Measurements from ENCODE around the gene DAB2IP. TPM values are rescaled to one million over a fixed set of nuclear protein-coding genes. Genes with fewer than 3 reads are reported as not detected.

Gene DAB2IP
- total RNA-seq, 1 donor from 2014 or later = 24.3 TPM

DNA sequence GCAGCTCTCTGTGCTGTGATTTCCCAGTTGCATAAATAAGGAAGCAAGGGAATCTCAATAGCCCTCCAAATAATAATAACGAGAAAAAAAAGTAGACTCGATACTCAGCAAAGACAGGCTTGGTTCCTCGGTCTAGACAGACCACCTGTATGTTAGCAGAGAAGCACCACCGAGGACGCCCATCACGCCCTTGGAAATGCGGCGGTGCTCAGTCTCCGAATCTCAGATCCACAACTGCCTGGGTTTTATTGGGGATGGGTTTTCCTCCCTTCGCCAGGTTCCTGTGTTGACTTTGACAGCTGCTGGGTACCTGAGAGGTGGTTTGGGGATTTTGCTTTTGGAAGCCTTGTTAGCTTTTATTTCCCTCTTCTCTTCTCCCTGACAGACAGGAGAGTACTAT is 7.2 kb downstream of the DAB2IP start:
- H4K20me1 ChIP-seq (ENCODE audit: low read depth) = peaks cover 97% of the 10 kb centered on the region
- H3K4me3 Mint-ChIP-seq = no peak overlapping the region

DNA sequence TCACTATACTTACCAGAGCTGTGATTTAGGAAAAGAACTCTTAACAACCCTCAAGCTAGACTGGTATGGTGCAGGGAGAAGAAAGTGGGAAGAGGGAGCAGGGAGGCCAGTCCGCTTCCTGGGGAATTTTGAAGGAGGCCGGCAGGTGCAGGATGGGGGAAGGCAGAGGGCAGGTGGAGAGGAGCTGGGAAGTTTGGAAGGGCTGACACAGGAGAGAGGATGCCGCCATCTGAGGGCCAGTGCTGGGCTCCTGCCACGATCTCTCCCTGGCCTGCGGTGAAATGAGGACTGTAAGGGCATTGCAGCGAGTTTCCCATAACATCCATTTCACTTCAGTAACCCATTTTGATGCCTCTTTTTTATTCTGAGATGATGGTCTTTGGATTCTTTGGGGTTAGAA is 8.9 kb downstream of the DAB2IP start:
- Mint-ChIP-seq H3K27me3 (ENCODE audit: insufficient read depth, low read depth) (peaks cover 4% of the 10 kb centered on the region), H3K4me3 (no peak overlapping the region), H3K36me3 (peaks cover 16% of the 10 kb centered on the region), H3K4me1 (peaks cover 19% of the 10 kb centered on the region), H3K9me3 (no peaks in the 10 kb centered on the region), H3K27ac (no peak overlapping the region)
- Histone ChIP-seq H3K27ac (no peak overlapping the region), H3F3A (ENCODE audit: low read depth) (no peaks in the 10 kb centered on the region), H3K4me3 (no peak overlapping the region), H3K9ac (no peak overlapping the region), H3K4me2 (no peak overlapping the region), H3K4me1 (no peaks in the 10 kb centered on the region), H3K36me3 (no peaks in the 10 kb centered on the region), H3K27me3 (no peaks in the 10 kb centered on the region), H2AFZ (replicated peaks) (no peak overlapping the region), H3K9me3 (ENCODE audit: low read depth) (no peaks in the 10 kb centered on the region), H3K79me2 (ENCODE audit: low read depth) (peaks cover 66% of the 10 kb centered on the region), H4K20me1 (ENCODE audit: low read depth) (peaks cover 81% of the 10 kb centered on the region)
- DNase-seq (ENCODE audit: low spot score) = no peak
- TF ChIP-seq EZH2 (IDR thresholded peaks at IDR 0.05) (no peak), EZH2phosphoT487 (IDR thresholded peaks at IDR 0.05) (no peak)
- TF ChIP-seq, protein P1, sequence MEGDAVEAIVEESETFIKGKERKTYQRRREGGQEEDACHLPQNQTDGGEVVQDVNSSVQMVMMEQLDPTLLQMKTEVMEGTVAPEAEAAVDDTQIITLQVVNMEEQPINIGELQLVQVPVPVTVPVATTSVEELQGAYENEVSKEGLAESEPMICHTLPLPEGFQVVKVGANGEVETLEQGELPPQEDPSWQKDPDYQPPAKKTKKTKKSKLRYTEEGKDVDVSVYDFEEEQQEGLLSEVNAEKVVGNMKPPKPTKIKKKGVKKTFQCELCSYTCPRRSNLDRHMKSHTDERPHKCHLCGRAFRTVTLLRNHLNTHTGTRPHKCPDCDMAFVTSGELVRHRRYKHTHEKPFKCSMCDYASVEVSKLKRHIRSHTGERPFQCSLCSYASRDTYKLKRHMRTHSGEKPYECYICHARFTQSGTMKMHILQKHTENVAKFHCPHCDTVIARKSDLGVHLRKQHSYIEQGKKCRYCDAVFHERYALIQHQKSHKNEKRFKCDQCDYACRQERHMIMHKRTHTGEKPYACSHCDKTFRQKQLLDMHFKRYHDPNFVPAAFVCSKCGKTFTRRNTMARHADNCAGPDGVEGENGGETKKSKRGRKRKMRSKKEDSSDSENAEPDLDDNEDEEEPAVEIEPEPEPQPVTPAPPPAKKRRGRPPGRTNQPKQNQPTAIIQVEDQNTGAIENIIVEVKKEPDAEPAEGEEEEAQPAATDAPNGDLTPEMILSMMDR (IDR thresholded peaks at IDR 0.05) = no peak

More for the DNA sequence above, 7.2 kb downstream of the DAB2IP start:
- no peak overlapping the region for H3K4me3 ChIP-seq
- H3K4me1 ChIP-seq = no peaks in the 10 kb centered on the region
- H3K4me1 Mint-ChIP-seq = peaks cover 31% of the 10 kb centered on the region
- H3K4me2 ChIP-seq = no peak overlapping the region
- H3K79me2 ChIP-seq (ENCODE audit: low read depth) = peaks cover 72% of the 10 kb centered on the region
- H3K27ac Mint-ChIP-seq = peak overlapping the region; percentile 44
- no peaks in the 10 kb centered on the region for H3K9me3 ChIP-seq (ENCODE audit: low read depth)
- H2AFZ ChIP-seq (replicated peaks) = no peak overlapping the region
- no peak overlapping the region for H3K27ac ChIP-seq
- TF ChIP-seq EZH2 (IDR thresholded peaks at IDR 0.05) (no peak), EZH2phosphoT487 (IDR thresholded peaks at IDR 0.05) (no peak)
- TF ChIP-seq, protein P1 (IDR thresholded peaks at IDR 0.05) = no peak
- H3F3A ChIP-seq (ENCODE audit: low read depth) = no peaks in the 10 kb centered on the region
- no peak for DNase-seq (ENCODE audit: low spot score)
- H3K36me3 Mint-ChIP-seq = peaks cover 5% of the 10 kb centered on the region
- no peaks in the 10 kb centered on the region for H3K36me3 ChIP-seq
- H3K9me3 Mint-ChIP-seq = no peaks in the 10 kb centered on the region
- no peaks in the 10 kb centered on the region for H3K27me3 ChIP-seq
- H3K27me3 Mint-ChIP-seq (ENCODE audit: insufficient read depth, low read depth) = peaks cover 2% of the 10 kb centered on the region
- H3K9ac ChIP-seq = no peak overlapping the region

DNA sequence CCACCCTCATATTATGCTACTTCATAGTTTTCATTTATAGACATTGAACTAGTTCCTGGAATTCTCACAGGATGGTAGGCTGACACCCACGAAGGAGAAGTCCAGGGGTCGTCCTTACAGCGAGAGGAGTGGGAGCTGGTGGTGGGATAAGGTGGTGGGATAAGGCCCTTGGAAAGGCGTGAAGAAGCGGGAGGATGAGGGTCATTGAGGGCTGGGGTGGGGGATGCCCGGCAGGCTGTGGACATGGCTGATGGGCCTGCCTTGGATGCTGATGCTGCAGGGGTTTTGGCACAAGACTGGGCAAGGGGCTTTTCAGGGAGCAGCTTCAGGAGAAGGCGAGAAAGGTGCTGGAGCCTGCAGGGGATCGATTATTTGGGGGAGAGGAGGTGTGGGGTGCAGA is 9.4 kb downstream of the DAB2IP start:
- H3K9me3 ChIP-seq (ENCODE audit: low read depth) = no peaks in the 10 kb centered on the region
- H3K79me2 ChIP-seq (ENCODE audit: low read depth) = peaks cover 61% of the 10 kb centered on the region
- H4K20me1 ChIP-seq (ENCODE audit: low read depth) = peaks cover 76% of the 10 kb centered on the region

More for the DNA sequence above, 9.4 kb downstream of the DAB2IP start:
- Mint-ChIP-seq H3K4me1 (peaks cover 19% of the 10 kb centered on the region), H3K4me3 (no peak overlapping the region), H3K27ac (no peak overlapping the region), H3K9me3 (no peaks in the 10 kb centered on the region), H3K27me3 (ENCODE audit: insufficient read depth, low read depth) (peaks cover 4% of the 10 kb centered on the region), H3K36me3 (peaks cover 16% of the 10 kb centered on the region)
- Histone ChIP-seq H3K27me3 (no peaks in the 10 kb centered on the region), H3K36me3 (no peaks in the 10 kb centered on the region), H3K9ac (no peak overlapping the region), H3K4me3 (no peak overlapping the region), H3K4me2 (no peak overlapping the region), H3K4me1 (no peaks in the 10 kb centered on the region), H3F3A (ENCODE audit: low read depth) (no peaks in the 10 kb centered on the region), H3K27ac (no peak overlapping the region), H2AFZ (replicated peaks) (no peak overlapping the region)
- no peak for TF ChIP-seq EZH2 (IDR thresholded peaks at IDR 0.05)
- TF ChIP-seq, protein P1 (IDR thresholded peaks at IDR 0.05) = no peak
- TF ChIP-seq EZH2phosphoT487 (IDR thresholded peaks at IDR 0.05) = no peak
- DNase-seq (ENCODE audit: low spot score) = no peak

Measured in neural progenitor cell (in vitro differentiated cells).